Activated B cell treated with CpG ODN at 0.5 μM for 24 hours (primary cell): ENCODE results near the gene EDNRA. TPM values are rescaled to one million over a fixed set of nuclear protein-coding genes. Genes with fewer than 3 reads are reported as not detected.

Source experiments
- ATAC-seq: fragments of 200-7000 bp; cut with Tn5 transposase; one replicate; pipeline ENCODE4 v1.10.0; 2021; ENCODE audit warnings: low read depth, mild to moderate bottlenecking, moderate library complexity
- CTCF ChIA-PET: fragments of 350-600 bp; sonication (Branson Sonifier 250); formaldehyde crosslinking; loops from one replicate; lab custom pipeline; 2021; ENCODE audit warnings: antibody characterized with exemption; lab: Charles Lee
- POLR2A ChIA-PET: fragments of 350-600 bp; sonication (Branson Sonifier 250); formaldehyde crosslinking; loops from one replicate; lab custom pipeline; 2021; ENCODE audit warnings: antibody characterized with exemption; lab: Charles Lee
- DNase-seq: peaks from one replicate; pipeline ENCODE4 v3.0.0; 2022
- H3K27ac Mint-ChIP-seq: one replicate; pipeline ENCODE4 v1.8.0; 2020; ENCODE audit warnings: mixed read lengths
- H3K27me3 Mint-ChIP-seq: one replicate; pipeline ENCODE4 v1.8.0; 2021; ENCODE audit warnings: mixed read lengths
- H3K36me3 Mint-ChIP-seq: one replicate; pipeline ENCODE4 v1.8.0; 2021; ENCODE audit warnings: low read depth, mixed read lengths
- H3K4me1 Mint-ChIP-seq: one replicate; pipeline ENCODE4 v1.8.0; 2021; ENCODE audit warnings: mixed read lengths
- H3K4me3 Mint-ChIP-seq: one replicate; pipeline ENCODE4 v1.8.0; 2020; ENCODE audit warnings: mild to moderate bottlenecking, mixed read lengths
- H3K9me3 Mint-ChIP-seq: one replicate; pipeline ENCODE4 v1.8.0; 2020; ENCODE audit warnings: mixed read lengths
- CTCF ChIP-seq: fragments of 200-600 bp; IDR thresholded peaks from one replicate; pipeline ENCODE4 v1.8.0; 2022; ENCODE audit warnings: antibody characterized with exemption, mild to moderate bottlenecking
- intact Hi-C: fragments of 100-400 bp; cut with micrococcal nuclease; formaldehyde crosslinking; loops from one replicate; pipeline ENCODE4 v1.15.1; 2024
- total RNA-seq: library from RNA; stranded (reverse); gene quantifications from 2 replicates; pipeline ENCODE4 v1.2.3, GENCODE V29; 2022

The EDNRA gene
- total RNA-seq, 1 donor from 2014 or later = not detected

DNA sequence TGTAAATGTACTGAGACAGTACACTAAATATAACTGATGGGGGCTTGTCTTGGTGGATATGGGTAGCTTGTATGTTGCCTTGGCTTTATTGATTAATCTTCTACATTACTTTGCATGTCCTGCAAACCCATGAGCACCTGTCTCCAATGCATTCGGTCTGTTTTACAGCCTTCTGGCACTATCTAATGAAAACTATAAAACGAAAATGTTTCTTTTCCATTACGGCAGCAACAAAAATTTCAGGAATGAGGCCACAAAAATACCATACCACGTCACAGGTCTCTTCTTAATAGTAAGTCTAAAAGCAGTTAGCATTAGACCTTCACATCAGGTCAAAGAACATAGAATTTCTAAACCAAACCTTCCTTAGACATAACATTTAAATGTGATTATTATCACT, 49.8 kb downstream of the EDNRA start:
- no peak for ATAC-seq
- no peak for TF ChIP-seq CTCF
- Mint-ChIP-seq H3K4me1 (no peaks in the 10 kb centered on the region), H3K4me3 (no peak overlapping the region), H3K27ac (no peak overlapping the region), H3K27me3 (peaks cover 1% of the 10 kb centered on the region), H3K9me3 (no peaks in the 10 kb centered on the region), H3K36me3 (no peaks in the 10 kb centered on the region)
- ChIA-PET CTCF (no interaction called here), POLR2A (no interaction called here)
- no peak for DNase-seq
- intact Hi-C loops = no loop called here

DNA sequence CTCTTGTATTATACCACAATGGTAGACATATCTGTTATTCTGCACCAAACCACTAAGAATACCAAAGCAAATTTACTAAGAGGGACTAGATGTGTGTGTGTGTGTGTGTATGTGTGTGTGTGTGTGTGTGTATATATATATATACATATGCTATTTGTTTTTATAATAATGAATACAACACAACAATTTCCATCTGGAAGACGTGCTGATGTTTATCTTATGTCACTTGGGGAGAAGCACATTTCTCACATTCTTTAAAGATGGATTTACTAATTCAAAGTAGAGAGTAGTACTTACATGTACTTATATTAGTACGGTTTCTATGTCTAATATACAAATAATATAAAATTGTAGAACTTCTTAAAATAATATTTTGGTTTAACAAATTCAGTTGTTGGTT, 52.0 kb downstream of the EDNRA start:
- TF ChIP-seq CTCF = no peak
- no peak for ATAC-seq
- CTCF ChIA-PET = no interaction called here
- Mint-ChIP-seq H3K4me1 (no peaks in the 10 kb centered on the region), H3K36me3 (no peaks in the 10 kb centered on the region), H3K4me3 (no peak overlapping the region), H3K27ac (no peak overlapping the region), H3K27me3 (peaks cover 1% of the 10 kb centered on the region), H3K9me3 (no peaks in the 10 kb centered on the region)
- DNase-seq = no peak
- intact Hi-C loops = no loop called here
- POLR2A ChIA-PET = no interaction called here

- Mint-ChIP-seq H3K27me3 (peaks cover 1% of the 10 kb centered on the region), H3K9me3 (no peaks in the 10 kb centered on the region), H3K27ac (no peak overlapping the region), H3K4me3 (no peak overlapping the region), H3K36me3 (no peaks in the 10 kb centered on the region), H3K4me1 (no peaks in the 10 kb centered on the region)
- POLR2A ChIA-PET = no interaction called here
- intact Hi-C loops = no loop called here
- TF ChIP-seq CTCF = no peak
- DNase-seq (no peak), ATAC-seq (no peak)
- CTCF ChIA-PET = no interaction called here
These were observed 52.4 kb downstream of the EDNRA start for GRCh38 chr4:147533331-147533730.

- TF ChIP-seq CTCF = no peak
- POLR2A ChIA-PET = no interaction called here
- Mint-ChIP-seq H3K27ac (no peak overlapping the region), H3K36me3 (no peaks in the 10 kb centered on the region), H3K4me3 (no peak overlapping the region), H3K9me3 (no peaks in the 10 kb centered on the region), H3K4me1 (no peaks in the 10 kb centered on the region), H3K27me3 (peaks cover 4% of the 10 kb centered on the region)
- CTCF ChIA-PET = no interaction called here
- ATAC-seq (no peak), DNase-seq (no peak)
- intact Hi-C loops = no loop called here
These were observed 54.2 kb downstream of the EDNRA start for GRCh38 chr4:147535124-147535523.

DNA sequence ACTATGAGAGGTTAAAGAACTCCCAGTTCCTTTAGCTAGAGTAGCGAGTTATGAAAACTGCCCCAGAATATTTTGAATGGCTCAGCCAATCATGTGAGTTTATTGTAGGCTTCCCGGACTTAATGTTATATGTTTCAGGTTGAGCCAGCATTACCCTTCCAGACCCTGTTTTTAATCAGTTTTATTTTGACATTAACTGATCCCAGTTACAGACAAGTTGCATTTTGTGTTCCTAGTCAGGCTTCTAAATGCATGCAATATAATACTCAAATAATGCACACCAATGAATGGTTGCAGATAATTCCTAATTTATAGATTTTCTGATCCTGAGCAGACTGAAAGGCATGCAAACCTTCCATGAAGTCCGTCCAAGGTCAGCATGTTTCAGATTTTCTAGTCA, 57.8 kb downstream of the EDNRA start:
- no peaks in the 10 kb centered on the region for H3K36me3 Mint-ChIP-seq
- H3K4me1 Mint-ChIP-seq = no peaks in the 10 kb centered on the region
- no peaks in the 10 kb centered on the region for H3K9me3 Mint-ChIP-seq
- H3K27ac Mint-ChIP-seq = no peak overlapping the region
- intact Hi-C loops = no loop called here
- peaks cover 4% of the 10 kb centered on the region for H3K27me3 Mint-ChIP-seq
- DNase-seq (no peak), ATAC-seq (no peak)
- no peak overlapping the region for H3K4me3 Mint-ChIP-seq
- no peak for TF ChIP-seq CTCF
- ChIA-PET CTCF (no interaction called here), POLR2A (no interaction called here)
